HG03469 (cell line): ENCODE measurements around the gene ZNF200.
"Not testable (repeated sequence)": the region's sequence is repeated elsewhere in the genome, so short reads cannot be mapped to it uniquely, and the experiment has no call there.

Experiments used
- ATAC-seq: cut with Tn5 transposase; IDR thresholded peaks from one replicate; pipeline ENCODE4 v1.9.1; 2021; ENCODE audit warnings: mild to moderate bottlenecking, moderate library complexity, moderate number of reproducible peaks; ENCODE audit not compliant: unreplicated experiment

ZNF200 gene

GRCh38 chr16:3234857-3235561 is at the start of gene ZNF200:
ZNF200 (minus strand) TSS chr16:3235158; CDS start chr16:3233755, 1,403 bp downstream.
- ATAC-seq = peak; percentile 69

GRCh38 chr16:3283543-3284447 is 48.8 kb upstream of the ZNF200 start:
- ATAC-seq = no peak

- ATAC-seq = peak; percentile 66
Measured at GRCh38 chr16:3282730-3283542, 48.0 kb upstream of the ZNF200 start, which contains the start of gene ZNF263. ZNF263 (plus strand) TSS chr16:3283491; CDS start chr16:3283819, 328 bp downstream.

GRCh38 chr16:3282103-3282729 is 47.3 kb upstream of the ZNF200 start:
- ATAC-seq = peak; percentile 10

- ATAC-seq = no peak
Measured at GRCh38 chr16:3281222-3281820, 46.4 kb upstream of the ZNF200 start.

- no peak for ATAC-seq
Measured at GRCh38 chr16:3276679-3277078, 41.7 kb upstream of the ZNF200 start.

GRCh38 chr16:3274947-3275346 is 40.0 kb upstream of the ZNF200 start:
- no peak for ATAC-seq

GRCh38 chr16:3274490-3274889 is 39.5 kb upstream of the ZNF200 start:
- ATAC-seq = no peak

GRCh38 chr16:3271281-3271680 is 36.3 kb upstream of the ZNF200 start:
- not testable (repeated sequence) for ATAC-seq

- ATAC-seq = not testable (repeated sequence)
Measured at GRCh38 chr16:3270718-3271117, 35.8 kb upstream of the ZNF200 start.

- ATAC-seq = no peak
Measured at GRCh38 chr16:3268294-3268693, 33.3 kb upstream of the ZNF200 start.

GRCh38 chr16:3266873-3267537 is 32.0 kb upstream of the ZNF200 start:
- no peak for ATAC-seq

GRCh38 chr16:3264137-3265036 is 29.4 kb upstream of the ZNF200 start:
- peak; percentile 51 for ATAC-seq

GRCh38 chr16:3262517-3262916 is 27.6 kb upstream of the ZNF200 start:
- no peak for ATAC-seq

GRCh38 chr16:3259836-3260235 is 24.9 kb upstream of the ZNF200 start:
- ATAC-seq = no peak

- no peak for ATAC-seq
Measured at GRCh38 chr16:3256866-3257465, 22.0 kb upstream of the ZNF200 start.

GRCh38 chr16:3256146-3256865 is 21.3 kb upstream of the ZNF200 start, which contains the start of gene MEFV:
MEFV (minus strand) TSS chr16:3256633; CDS start chr16:3256587, 46 bp downstream.
- ATAC-seq = no peak
